HG03045 (cell line): ENCODE results near the gene RARB.

Experiments
- ATAC-seq: cut with Tn5 transposase; IDR thresholded peaks from one replicate; pipeline ENCODE4 v1.9.1; 2021; ENCODE audit warnings: mild to moderate bottlenecking, moderate library complexity; ENCODE audit not compliant: unreplicated experiment

The RARB gene

DNA sequence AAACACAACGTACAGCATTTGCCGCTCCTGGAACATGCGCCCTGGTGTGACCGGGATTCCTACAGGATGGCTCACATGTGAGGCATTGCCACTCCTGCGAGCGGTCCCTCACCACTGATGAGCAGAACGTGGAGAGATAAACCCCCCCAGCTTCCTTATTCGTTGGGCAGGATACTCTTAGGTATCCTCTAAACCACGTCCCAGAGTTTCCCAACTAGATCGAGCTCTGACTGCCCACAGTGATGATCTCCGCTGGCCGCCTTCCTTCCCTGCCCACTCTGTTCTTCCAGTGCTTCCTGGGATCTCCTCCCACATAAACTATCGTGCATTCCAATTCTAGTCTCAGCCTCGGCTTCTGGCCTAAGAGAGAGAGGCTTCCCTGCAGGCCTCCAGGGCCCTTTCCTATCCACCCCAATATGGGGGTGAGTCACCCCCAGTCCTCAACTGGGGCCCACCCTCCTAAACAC is 144.9 kb downstream of the RARB start:
- ATAC-seq: no peak

DNA sequence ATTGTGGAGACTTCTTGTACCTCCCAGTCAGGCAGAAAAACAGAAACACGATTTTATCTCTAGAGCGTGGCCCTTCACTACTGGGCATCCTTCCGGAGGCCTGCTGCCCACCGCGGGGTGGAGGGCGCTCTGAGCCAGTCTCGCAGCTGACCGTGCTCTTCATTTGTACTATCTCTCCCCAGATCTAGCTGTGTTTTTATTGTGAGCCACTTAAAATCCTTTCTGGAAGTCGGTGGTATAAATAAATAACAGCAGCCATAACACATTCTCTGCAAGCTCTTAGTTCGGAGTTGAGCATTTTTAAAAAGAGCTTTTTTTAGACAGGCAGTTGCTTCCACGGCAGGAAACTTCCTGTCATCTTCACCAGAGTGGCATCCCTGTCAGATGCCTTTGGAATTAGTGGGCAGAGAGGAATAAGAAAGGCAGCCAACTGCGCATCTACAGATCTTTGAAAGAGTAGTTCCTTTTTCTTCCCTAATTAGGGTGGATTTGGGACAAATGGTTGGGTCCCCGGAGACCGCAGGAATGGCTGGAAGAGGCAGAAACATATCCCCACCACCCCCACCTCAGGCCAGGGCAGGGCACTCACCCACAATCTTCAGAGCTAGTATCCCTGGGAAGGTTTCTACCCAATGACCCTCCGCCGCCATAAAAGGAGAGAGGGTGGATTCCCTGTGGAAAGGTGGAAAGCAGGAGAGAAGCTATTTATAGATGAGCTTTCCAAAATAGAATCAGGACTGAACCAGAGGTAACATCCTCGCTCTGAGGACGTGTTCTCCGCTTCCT is 145.5 kb downstream of the RARB start:
- no peak for ATAC-seq

DNA sequence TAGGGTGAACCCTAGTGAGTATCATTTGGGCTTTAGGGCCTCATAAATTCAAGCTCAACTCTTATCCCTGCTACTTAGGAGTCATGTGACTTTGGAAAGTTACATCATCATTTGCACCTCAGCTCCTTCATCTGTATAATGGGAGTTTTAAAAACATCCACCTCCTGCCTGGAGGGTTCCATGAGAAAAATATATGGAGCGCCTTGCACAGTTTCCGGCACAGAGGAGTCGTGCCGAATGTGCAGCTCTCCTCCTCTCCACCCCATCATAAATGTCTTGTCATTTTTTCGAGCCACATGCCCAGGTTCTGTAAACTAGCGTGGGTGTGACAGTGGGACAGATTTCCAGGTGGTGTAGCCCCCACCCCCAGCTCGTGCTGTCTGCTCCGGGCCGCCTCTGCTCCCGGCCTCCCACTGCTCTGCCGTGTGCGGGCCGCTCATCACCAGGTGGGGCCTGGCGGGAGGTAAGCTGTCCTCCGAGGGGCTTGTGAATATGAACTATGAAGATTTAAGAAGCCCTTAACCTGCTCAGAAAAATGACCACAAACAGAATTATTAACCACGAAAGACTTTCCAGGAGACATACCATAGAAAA is 146.2 kb downstream of the RARB start:
- no peak for ATAC-seq

DNA sequence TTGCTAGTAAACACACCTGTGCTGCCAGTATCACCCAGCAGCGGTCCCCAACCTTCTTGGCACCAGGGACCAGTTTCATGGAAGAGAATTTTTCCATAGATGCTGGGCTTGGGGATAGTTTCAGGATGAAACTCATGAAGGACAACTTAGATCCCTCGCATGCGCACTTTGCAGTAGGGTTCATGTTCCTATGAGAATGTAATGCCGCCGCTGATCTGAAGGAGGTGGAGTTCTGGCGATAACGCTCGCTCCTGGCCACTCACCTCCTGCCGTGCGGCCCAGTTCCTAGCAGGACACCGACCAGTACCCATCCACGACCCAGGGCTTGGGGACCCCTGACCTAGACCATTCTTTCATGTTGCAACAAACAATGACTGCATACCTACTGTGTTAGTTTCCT is 146.9 kb downstream of the RARB start:
- no peak for ATAC-seq

DNA sequence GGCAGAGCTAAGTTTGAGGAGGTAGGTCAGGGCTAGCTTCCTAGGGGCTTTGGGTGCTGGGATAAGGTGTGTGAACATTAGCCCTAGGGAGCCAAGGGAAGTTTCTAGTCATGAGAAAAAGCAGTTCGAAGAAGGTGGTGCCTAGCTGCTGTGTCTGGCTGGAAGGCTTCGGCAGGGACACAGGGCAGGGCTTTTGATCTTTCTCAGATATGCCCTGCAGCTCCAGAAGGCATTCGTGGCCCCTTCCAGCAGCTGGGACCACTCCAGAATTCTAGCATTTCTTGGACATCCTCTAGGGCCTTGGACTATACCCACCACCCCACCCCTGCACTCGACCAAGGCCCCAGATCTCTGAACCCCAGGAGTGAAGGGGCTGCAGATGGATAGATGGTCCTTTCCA is 148.1 kb downstream of the RARB start:
- no peak for ATAC-seq

DNA sequence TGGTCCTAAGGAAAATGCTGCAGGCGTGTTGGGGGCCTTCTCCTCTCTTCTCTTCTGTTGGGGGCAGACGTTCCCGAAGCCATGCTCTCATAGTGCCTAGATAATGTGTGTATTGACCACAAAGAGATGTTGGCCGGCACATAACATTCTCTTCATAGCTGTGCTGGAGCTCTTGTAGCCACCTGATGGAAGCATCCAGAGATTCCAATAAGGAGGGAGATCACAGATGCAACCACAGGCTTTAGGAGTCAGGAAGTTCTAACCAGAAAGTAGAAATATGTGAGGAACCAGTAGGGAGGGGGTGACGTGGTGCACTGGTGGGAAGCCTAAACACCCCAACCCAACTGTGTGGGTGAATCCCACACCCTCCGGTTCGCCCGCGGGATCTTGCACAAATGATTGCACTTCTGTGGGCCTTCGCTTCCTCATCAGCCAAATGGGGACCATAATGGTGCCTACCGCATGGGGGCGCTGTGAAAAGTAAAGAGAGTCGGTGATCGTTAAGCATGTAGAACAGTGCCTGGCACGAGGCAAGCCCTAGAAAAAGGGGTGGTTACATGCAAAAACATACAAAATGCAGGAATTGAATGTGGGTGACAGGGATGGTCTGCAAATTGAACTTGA is 148.9 kb downstream of the RARB start:
- ATAC-seq: no peak

DNA sequence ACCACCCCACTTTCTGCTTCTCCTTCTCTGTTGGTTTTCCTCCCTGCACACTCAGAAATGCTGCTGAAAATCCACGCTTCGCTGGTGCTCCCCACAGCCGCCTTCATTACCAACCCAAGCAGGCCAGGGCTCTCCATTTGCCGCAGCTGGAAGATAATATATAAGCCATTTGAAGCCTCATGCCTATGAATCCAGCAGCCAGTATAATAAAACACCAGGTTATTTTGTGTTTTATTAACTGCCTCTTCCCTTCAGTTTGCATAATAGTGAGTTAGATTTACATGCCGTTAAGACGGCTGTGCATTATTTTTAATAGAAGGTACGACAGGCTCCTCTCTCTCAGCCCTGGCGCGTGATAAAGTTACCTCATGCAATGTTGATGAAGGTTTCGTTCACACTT is 150.0 kb downstream of the RARB start:
- no peak for ATAC-seq

DNA sequence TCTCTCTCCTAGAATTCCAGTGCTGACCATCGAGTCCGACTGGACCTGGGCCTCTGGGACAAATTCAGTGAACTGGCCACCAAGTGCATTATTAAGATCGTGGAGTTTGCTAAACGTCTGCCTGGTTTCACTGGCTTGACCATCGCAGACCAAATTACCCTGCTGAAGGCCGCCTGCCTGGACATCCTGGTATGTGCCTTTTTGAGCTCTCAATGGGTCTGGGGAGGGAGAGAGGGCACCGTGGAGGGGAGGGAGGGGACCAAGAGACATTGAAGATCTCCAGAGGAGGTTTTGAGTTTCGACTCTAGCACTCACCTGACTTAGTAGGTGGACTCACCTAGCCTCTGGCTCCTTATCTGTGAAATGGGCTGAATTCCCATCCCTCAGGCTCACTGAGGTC is 152.5 kb downstream of the RARB start:
- ATAC-seq: no peak

DNA sequence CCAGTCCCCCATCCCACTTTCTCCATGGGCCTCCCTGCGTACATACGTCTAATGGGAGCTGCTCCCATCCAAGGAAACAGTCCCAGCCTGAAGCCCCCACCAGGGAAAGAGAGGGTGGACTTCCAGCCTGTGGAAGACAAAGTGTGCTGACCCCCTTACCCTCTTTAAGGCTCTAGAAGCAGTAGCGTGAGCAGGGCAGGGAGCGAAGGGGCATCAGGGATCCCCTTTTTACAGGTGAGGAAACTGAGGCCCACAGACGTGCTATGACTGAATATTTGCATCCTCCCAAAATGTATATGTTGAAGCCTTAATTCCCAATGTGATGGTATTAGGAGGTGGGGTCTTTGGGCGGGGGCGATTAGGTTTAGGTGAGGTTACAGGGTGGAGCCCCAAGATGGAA is 153.3 kb downstream of the RARB start:
- ATAC-seq: no peak

DNA sequence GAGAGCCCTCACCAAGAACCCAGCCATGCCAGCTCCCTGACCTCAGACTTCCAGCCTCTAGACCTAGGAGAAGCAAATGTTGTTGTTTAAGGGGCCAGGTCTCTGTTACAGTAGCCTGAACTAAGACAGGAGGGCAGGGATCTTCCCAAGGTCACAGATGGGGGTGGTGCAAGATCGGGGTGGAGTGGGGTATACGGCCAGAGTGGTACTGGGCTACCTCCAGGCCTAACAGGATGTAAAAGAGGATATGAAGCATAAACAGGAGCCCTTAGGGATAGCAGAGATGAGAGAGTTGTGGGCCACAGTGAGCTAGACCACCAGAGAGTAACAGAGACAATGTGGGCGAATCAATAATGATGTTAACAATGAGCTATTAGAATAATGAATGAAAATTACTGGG is 153.8 kb downstream of the RARB start:
- ATAC-seq: no peak

DNA sequence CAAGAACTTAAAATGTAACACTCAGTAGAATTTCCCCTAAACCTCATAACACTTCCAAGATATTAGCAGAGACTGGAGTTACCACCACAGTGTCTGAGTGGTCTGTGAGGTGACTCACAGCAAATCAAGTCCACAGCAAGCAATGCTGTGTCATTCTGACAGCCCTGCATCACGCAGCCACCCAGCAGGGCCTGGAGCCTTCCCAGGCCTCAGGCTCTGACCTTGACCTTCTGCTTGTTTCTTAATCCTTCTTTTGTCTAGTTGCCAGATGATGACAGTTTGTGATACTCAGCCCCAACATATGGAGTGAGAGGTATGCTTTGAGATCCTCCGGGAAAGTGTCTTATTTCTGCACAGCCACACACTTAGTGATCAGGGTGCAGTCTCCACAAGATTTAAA is 154.2 kb downstream of the RARB start:
- ATAC-seq: no peak

DNA sequence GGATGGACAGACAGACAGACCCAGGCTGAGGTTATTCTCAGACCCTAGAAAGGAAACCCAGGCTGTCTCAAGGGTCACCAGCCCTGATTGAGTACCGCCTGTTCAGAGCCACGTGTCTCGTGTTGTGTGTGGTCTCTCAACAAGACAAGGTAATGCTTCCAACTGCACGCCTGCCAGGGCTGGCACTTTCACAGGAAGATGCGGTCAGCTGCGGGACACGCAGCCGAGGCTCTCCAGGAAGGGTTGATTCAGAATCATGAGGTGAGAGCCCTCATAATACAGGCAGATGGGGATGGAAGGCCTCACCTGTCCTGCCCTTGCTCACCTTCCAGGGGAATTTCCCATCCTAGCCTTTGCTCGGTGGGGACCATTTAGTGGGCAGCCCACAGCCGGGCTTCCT is 155.3 kb downstream of the RARB start:
- ATAC-seq: no peak

DNA sequence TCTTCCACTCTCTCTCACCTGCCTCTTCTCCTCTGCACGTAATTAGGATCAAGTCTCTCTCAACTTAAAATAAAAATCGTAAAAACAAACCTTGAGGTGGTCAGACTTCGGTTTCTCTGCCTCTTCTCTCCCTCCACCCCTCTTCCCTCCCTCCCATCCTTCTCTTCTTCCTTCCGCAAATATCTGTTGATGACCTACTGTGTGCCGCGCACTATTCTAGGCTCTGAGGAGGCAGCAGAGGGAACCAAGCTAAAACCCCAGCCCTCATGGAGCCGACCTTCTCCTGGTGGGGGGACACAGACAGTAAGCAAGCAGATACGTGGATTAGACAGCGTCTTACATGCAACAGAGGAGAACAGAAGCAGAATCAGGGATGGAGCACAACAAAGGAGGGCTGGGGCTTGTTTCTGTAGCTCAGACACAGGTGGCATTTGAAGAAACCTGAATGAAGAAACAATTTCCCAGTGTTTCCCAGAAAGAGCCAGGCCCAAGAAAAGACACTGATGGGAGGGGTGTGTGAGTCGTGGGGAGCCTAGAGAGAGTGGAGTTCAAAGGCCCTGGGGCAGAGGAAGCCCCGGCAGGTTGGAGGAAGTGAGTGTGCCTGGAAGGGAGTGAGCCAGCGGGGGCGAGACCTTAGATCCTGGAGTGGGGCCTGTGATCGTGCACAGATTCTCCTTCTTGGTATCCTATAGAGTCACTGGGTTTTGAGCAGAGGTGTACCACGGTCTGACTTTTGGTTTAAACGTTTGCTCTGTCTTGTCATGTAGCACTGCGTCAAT is 156.1 kb downstream of the RARB start:
- no peak for ATAC-seq

DNA sequence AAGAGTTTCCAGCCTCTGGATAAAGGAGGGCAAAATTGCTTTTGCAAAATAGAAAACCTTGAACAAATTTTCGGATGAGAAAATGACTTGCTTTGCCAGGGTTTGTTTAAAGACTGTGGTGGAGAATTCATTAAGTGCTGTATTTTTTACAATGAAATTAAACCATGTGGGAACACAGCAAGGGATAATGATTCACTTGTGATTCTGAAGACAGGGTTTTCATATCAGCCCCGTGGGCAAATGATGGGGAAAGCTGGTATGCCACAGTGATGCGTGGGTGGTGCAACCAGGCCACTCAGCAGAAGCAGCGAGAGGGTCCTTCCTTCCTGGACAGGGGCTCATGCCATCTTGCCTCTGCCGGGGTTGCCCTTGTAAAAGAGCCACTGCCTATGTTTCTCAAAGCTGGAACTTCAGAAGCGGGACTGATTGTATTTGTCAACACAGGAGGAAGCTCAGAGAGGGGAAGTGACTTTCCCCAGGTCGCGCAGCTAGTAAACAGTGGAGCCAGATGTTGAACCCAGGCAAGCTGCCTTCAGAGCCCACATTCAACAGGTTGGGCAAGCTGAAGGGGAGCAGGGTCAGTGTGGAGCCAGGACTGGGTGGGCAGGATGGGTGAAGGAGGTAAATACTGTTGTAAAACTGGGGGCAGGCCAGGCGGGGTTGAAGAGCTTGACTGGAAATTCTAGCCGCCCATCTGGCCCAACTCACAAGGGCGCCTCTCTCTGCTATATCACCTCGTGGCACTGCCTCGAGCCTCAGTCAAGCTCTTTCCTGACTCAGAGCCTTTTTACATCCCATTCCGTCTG is 157.5 kb downstream of the RARB start:
- no peak for ATAC-seq

DNA sequence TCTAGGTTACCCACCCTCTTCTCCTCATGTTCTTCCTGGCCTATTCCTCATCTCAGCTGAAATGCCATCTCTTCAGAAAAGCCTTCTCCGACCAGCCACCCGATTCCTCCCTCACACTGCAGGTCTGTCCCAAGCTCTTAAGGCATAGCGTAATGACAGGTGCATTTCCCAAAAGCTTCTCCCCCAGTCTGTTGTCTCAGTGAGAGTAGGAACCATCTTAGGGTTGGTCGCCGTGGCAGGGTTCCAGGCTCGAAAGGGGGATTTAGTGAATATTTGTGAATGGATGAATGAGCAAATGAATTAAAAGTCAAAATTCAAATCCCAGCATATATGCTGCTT is 158.1 kb downstream of the RARB start:
- ATAC-seq: no peak

DNA sequence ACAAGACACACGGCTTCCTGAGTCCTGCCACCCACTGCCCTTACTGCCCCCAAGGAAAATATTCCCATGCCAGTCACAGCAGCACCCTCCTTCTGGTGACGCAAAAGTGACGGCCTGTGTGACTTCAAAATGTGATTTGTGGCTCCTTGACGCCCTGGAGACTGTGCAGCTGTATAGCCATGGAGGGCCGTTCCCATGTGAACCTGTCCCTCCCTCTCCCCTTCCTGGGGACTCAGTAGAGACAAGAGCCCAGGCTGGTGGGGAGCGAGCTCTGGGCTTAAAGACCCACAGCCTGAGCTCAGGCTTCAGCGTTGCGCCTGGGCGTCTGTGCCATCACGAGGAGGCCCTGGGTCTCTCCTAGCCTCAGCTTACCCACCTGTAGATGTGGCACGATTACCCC is 158.5 kb downstream of the RARB start:
- ATAC-seq: no peak

DNA sequence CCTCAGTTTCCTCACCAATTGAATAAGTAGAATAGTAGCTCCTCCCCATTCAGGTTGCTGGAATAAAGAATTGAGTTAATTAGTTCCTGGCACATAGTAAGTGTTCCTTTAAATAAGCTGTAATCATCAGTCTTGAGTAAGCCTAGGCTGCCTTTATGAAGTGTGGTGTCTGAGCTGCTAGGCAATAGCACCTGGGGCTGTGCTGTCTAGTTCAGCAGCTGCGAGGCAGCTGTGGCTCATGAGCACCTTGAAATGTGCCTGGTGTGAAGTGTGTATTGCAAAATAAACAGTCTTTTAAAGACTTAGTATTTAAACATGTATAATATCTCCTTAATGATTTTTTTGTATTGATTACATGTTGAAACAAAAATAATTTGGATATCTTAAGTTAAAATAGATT is 159.0 kb downstream of the RARB start:
- no peak for ATAC-seq

DNA sequence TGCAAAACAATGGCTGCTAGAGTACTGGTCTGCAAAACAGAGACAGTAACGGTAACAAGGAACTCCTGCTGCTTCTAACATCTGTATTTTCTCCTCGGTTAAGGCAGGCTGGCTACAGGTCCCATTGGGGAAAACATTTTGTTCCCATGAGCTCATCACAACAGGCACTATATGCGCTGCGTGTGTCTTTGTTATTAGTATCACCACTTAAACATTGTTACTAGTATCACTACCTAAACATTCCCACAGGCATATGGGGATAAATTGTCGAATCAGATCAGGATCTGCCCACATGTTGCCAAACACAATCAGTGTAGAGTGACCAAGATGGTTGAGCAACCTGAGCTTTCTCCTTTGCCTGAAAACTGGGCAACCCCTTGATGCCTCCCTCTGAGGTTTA is 159.5 kb downstream of the RARB start:
- ATAC-seq: no peak

DNA sequence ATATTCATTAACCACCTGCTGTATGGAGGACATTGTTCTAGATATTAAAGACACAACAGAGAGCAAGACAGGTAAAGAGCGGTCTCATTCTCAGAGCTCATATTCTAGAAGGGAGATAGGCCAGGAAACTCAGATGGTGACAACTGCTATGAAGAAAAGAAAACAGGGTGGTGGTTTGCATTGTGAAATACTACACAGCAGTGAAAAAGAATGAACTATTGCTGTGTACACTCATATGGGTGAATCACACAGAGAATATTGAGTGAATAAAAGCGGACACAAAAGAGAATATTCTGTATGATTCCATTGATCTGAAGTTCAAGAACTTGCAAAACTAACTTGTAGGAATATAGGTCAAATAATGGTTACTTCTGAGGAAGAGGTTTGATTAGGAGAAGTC is 159.9 kb downstream of the RARB start:
- ATAC-seq: no peak

DNA sequence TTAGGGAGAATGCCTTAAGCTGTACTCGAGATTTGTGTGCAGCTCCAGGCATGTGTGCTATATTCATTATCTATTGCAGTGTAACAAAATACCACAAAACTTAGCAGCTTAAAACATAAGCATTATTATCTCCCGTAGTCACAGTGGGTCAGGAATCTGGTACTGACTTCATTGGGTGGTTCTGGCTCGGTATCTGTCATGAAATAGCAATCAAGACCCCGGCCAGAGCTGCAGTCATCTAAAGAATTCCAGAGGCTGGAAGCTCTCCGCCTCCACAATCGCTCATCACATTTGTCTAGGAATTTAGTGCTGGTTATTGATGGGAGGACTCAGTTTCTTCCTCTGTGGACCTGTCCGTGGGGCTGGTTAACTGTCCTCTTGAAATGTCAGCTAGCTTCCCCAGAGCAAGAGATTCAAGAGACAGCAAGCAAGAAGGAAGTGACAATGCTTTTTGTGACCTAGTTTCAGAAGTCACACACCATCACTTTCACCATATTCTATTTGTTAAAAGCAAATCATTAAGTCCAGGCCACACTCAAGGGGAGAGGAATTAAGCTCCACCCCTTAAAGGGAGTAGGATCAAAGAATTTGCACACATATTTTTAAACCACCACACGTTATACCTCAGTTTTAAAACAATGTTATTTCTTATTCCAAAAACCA is 160.5 kb downstream of the RARB start:
- no peak for ATAC-seq
